ENCODE measurements around the gene GRID2. TPM values are rescaled to one million over a fixed set of nuclear protein-coding genes. Genes with fewer than 3 reads are reported as not detected.

The GRID2 gene
- total and polyA plus RNA-seq, 10 of the 15 experiments (the other 5 are each of a cell fraction or from before 2014, with no cell fraction given) = not detected

DNA sequence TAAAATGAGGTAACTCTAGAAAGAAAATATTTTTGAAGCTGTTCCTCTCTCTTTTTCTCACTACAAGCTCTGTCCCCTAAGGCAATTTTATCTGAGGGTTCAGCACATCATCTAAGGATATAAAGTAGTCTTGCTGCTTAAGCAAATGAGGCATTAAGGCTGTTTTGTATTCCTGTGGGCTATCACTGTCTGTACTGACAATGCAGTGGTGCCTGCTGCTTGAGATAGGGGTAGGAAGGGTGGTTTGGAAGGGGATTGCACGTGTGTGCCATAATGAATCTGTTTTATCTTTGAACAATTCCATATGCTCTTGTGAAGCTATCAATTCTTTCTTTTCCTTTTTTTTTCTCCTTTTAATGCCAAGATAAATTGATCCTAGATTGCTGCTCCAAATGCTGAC, 1396.8 kb downstream of the GRID2 start:
- H3K79me2 ChIP-seq (ENCODE audit: control insufficient read depth, insufficient read depth, low read length) = no peaks in the 10 kb centered on the region
- H3K4me2 ChIP-seq (ENCODE audit: control insufficient read depth, insufficient read depth) = no peak overlapping the region
- H4K20me1 ChIP-seq (ENCODE audit: control insufficient read depth, insufficient read depth) = no peaks in the 10 kb centered on the region
- no peak overlapping the region for H3K4me3 ChIP-seq
- no peak overlapping the region for H3K9ac ChIP-seq (ENCODE audit: control insufficient read depth, insufficient read depth, low read length)
- DNase-seq (ENCODE audit: low read depth, low spot score) (no peak), ATAC-seq (no peak), FAIRE-seq (no peak)
- H2AFZ ChIP-seq (ENCODE audit: control insufficient read depth, low read depth, low read length) = no peak overlapping the region
- ChIA-PET SMC1A (ENCODE audit: uncharacterized antibody, unreplicated experiment) (interaction anchor here (1.0 to 1.4 kb wide), 4 partner anchors 10 to 64 kb away, joined by 3 to 4 read pairs (median 3); no protein-coding TSS in a partner anchor), POLR2A (no interaction called here), CTCF (interaction anchor here (0.8 to 3.0 kb wide), 3 partner anchors 10 to 542 kb away, joined by 3 to 7 read pairs (median 4); no protein-coding TSS in a partner anchor), RAD21 (ENCODE audit: unreplicated experiment) (no interaction called here)
- H3K36me3 ChIP-seq (ENCODE audit: control insufficient read depth in 2 of 2, insufficient read depth in 2 of 2, low read length in 1 of 2) = no peaks in the 10 kb centered on the region
- no TSS peak for BruUV-seq (replicated peaks)
- in situ Hi-C loops (cut with MboI) (loop anchor here (10.0 kb wide), 1 partner anchor 64 kb away; no protein-coding TSS in a partner anchor), intact Hi-C loops (cut with micrococcal nuclease; ENCODE audit: unreplicated experiment) (no loop called here)
- no peaks in the 10 kb centered on the region for H3K9me3 ChIP-seq (replicated peaks; ENCODE audit: control insufficient read depth, insufficient read depth, low read length)
- H3K4me1 ChIP-seq (ENCODE audit: control insufficient read depth, insufficient read depth, low read length) = no peaks in the 10 kb centered on the region
- no peak overlapping the region for H3K27ac ChIP-seq (ENCODE audit: control insufficient read depth, insufficient read depth)
- no peaks in the 10 kb centered on the region for H3K27me3 ChIP-seq (replicated peaks in 1 of 2; ENCODE audit: control insufficient read depth in 2 of 2, insufficient read depth in 2 of 2, low read length in 1 of 2)
- 0% methylated on average over 1 of the region's 1 CpG for WGBS (ENCODE audit: insufficient coverage, insufficient replicate concordance, low lambda C conversion rate, missing lambda C conversion rate)
- no peak for TF ChIP-seq RELA (IDR thresholded peaks at IDR 0.05; ENCODE audit: borderline replicate concordance, partially characterized antibody)
- TF ChIP-seq MXI1 (IDR thresholded peaks at IDR 0.05; ENCODE audit: low read depth, low read length) = no peak
- TF ChIP-seq, protein P1, sequence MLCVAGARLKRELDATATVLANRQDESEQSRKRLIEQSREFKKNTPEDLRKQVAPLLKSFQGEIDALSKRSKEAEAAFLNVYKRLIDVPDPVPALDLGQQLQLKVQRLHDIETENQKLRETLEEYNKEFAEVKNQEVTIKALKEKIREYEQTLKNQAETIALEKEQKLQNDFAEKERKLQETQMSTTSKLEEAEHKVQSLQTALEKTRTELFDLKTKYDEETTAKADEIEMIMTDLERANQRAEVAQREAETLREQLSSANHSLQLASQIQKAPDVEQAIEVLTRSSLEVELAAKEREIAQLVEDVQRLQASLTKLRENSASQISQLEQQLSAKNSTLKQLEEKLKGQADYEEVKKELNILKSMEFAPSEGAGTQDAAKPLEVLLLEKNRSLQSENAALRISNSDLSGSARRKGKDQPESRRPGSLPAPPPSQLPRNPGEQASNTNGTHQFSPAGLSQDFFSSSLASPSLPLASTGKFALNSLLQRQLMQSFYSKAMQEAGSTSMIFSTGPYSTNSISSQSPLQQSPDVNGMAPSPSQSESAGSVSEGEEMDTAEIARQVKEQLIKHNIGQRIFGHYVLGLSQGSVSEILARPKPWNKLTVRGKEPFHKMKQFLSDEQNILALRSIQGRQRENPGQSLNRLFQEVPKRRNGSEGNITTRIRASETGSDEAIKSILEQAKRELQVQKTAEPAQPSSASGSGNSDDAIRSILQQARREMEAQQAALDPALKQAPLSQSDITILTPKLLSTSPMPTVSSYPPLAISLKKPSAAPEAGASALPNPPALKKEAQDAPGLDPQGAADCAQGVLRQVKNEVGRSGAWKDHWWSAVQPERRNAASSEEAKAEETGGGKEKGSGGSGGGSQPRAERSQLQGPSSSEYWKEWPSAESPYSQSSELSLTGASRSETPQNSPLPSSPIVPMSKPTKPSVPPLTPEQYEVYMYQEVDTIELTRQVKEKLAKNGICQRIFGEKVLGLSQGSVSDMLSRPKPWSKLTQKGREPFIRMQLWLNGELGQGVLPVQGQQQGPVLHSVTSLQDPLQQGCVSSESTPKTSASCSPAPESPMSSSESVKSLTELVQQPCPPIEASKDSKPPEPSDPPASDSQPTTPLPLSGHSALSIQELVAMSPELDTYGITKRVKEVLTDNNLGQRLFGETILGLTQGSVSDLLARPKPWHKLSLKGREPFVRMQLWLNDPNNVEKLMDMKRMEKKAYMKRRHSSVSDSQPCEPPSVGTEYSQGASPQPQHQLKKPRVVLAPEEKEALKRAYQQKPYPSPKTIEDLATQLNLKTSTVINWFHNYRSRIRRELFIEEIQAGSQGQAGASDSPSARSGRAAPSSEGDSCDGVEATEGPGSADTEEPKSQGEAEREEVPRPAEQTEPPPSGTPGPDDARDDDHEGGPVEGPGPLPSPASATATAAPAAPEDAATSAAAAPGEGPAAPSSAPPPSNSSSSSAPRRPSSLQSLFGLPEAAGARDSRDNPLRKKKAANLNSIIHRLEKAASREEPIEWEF (IDR thresholded peaks at IDR 0.05; ENCODE audit: insufficient replicate concordance, low read depth, low read length) = no peak
- no peak for TF ChIP-seq NR2C2 (IDR thresholded peaks at IDR 0.05; ENCODE audit: borderline replicate concordance, control insufficient read depth, insufficient read length, low read depth)
- no peak for TF ChIP-seq RAD51 (IDR thresholded peaks at IDR 0.05)
- TF ChIP-seq E4F1 (IDR thresholded peaks at IDR 0.05; ENCODE audit: borderline replicate concordance, partially characterized antibody) = no peak
- no peak for TF ChIP-seq FOXK2 (IDR thresholded peaks at IDR 0.05)
- no peak for TF ChIP-seq CHD1 (IDR thresholded peaks at IDR 0.05; ENCODE audit: low read depth, low read length)

Measured in GM12878 (cell line).